ENCODE data around the gene TRAPPC3L. TPM values are rescaled to one million over a fixed set of nuclear protein-coding genes. Genes with fewer than 3 reads are reported as not detected.

Gene TRAPPC3L
- total and polyA plus RNA-seq, 9 of the 15 experiments (the other 6 are each of a cell fraction or from before 2014, with no cell fraction given) = not detected

GRCh38 chr6:116562614-116563013 is 17.1 kb upstream of the TRAPPC3L start (continued):
- TF ChIP-seq, protein P1, sequence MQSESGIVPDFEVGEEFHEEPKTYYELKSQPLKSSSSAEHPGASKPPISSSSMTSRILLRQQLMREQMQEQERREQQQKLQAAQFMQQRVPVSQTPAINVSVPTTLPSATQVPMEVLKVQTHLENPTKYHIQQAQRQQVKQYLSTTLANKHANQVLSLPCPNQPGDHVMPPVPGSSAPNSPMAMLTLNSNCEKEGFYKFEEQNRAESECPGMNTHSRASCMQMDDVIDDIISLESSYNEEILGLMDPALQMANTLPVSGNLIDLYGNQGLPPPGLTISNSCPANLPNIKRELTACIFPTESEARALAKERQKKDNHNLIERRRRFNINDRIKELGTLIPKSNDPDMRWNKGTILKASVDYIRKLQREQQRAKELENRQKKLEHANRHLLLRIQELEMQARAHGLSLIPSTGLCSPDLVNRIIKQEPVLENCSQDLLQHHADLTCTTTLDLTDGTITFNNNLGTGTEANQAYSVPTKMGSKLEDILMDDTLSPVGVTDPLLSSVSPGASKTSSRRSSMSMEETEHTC (IDR thresholded peaks at IDR 0.05) = 0 out of 2 replicates have a peak, but pooled peaks have one; percentile 40
- TF ChIP-seq ZSCAN29 (IDR thresholded peaks at IDR 0.05) = no peak

DNA sequence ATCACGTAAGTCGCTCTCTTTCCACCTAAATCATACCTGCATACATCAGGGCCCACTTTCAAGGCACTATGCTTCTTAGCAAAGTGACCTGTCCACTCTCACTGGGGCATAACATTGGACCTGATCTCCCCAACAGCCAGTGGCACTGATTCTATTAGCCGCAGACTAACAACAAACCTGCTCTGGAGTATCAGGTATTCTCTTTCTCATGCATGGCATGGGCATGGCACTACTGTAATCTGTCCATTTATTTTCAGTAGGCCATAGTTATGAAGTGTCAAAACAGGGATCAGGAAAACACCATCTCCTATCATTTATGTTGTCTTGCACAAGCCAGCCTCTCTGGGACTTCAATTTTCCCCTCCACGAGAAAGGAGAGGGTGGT is 16.5 kb upstream of the TRAPPC3L start:
- peaks cover 15 to 17% of the 10 kb centered on the region in 2 experiments; a peak in 4 of 5 replicates for H3K4me1 ChIP-seq (replicated peaks in 1 of 2; ENCODE audit: control insufficient read depth in 2 of 2, insufficient read depth in 2 of 2, low read length in 2 of 2)
- H3K27me3 ChIP-seq (ENCODE audit: control insufficient read depth in 2 of 2, insufficient read depth in 2 of 2, low read length in 2 of 2) = no peaks in the 10 kb centered on the region
- peak overlapping the region in 1 of 2 experiments; percentile 53; a peak in 1 of 4 replicates for H3K9ac ChIP-seq (ENCODE audit: insufficient read depth in 1 of 2, low read depth in 2 of 2, low read length in 2 of 2)
- no peaks in the 10 kb centered on the region for H3K79me2 ChIP-seq (ENCODE audit: control insufficient read depth, insufficient read depth, low read length)
- no peaks in the 10 kb centered on the region for H3K36me3 ChIP-seq (ENCODE audit: control insufficient read depth, insufficient read depth, low read length)
- H3K4me3 ChIP-seq = no peak overlapping the region
- ATAC-seq (peak; percentile 4), FAIRE-seq (peak; percentile 57), DNase-seq (ENCODE audit: extremely low read depth in 1 of 4, low spot score in 3 of 4) (no peak)
- H3K9me3 ChIP-seq (replicated peaks; ENCODE audit: control insufficient read depth, insufficient read depth, low read depth, low read length) = no peaks in the 10 kb centered on the region
- intact Hi-C loops (cut with micrococcal nuclease) = no loop called here
- H3K4me2 ChIP-seq (ENCODE audit: insufficient read depth, low read length) = peak overlapping the region; percentile 65
- no peaks in the 10 kb centered on the region for H3K9me1 ChIP-seq (ENCODE audit: control insufficient read depth, insufficient read depth, low read length)
- peak overlapping the region; percentile 98 for H2AFZ ChIP-seq (ENCODE audit: low read depth, low read length)
- POLR2A ChIA-PET = interaction anchor here (1.2 to 1.6 kb wide), 2 partner anchors 8 to 9 kb away, joined by 8 to 11 read pairs; partner anchors contain the start of genes CALHM4 and RWDD1
- TF ChIP-seq POU5F1 (IDR thresholded peaks at IDR 0.05; ENCODE audit: borderline replicate concordance, low read depth, low read length, partially characterized antibody) (no peak), GATAD2B (IDR thresholded peaks at IDR 0.05; ENCODE audit: borderline replicate concordance) (no peak), BCL6 (CRISPR knock-in tag; IDR thresholded peaks at IDR 0.05) (no peak), PTRF (tag; IDR thresholded peaks at IDR 0.05) (no peak), DLX4 (CRISPR knock-in tag; IDR thresholded peaks at IDR 0.05) (no peak), KDM2B (CRISPR knock-in tag; IDR thresholded peaks at IDR 0.05) (no peak)
- TF ChIP-seq, protein P2, sequence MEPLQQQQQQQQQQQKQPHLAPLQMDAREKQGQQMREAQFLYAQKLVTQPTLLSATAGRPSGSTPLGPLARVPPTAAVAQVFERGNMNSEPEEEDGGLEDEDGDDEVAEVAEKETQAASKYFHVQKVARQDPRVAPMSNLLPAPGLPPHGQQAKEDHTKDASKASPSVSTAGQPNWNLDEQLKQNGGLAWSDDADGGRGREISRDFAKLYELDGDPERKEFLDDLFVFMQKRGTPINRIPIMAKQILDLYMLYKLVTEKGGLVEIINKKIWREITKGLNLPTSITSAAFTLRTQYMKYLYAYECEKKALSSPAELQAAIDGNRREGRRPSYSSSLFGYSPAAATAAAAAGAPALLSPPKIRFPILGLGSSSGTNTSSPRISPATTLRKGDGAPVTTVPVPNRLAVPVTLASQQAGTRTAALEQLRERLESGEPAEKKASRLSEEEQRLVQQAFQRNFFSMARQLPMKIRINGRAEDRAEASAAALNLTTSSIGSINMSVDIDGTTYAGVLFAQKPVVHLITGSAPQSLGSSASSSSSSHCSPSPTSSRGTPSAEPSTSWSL (CRISPR knock-in tag; IDR thresholded peaks at IDR 0.05; ENCODE audit: borderline replicate concordance) = no peak
- BruUV-seq (replicated peaks) = no TSS peak
- in situ Hi-C loops (cut with MboI) = no loop called here
- H3K27ac ChIP-seq (ENCODE audit: extremely low read depth, low read depth, low read length) = peak overlapping the region; percentile 65
- no peaks in the 10 kb centered on the region for H4K20me1 ChIP-seq (replicated peaks; ENCODE audit: control insufficient read depth, insufficient read depth, low read length)
- 86% methylated on average over 3 of the region's 4 CpGs for WGBS (ENCODE audit: insufficient coverage, low coverage, missing lambda C conversion rate)
- CTCF ChIA-PET (ENCODE audit: low intra/inter-chr PET ratio) = interaction anchor here (0.8 to 1.8 kb wide), 6 partner anchors 26 to 446 kb away, joined by 3 to 7 read pairs (median 5); no protein-coding TSS in a partner anchor
